T-cell (primary cell): ENCODE measurements around the gene WFIKKN2. TPM values are rescaled to one million over a fixed set of nuclear protein-coding genes. Genes with fewer than 3 reads are reported as not detected.

Experiments used
- ATAC-seq, 4 experiments: fragments of 200-7000 bp in 3 of 4; fragments of 150-1000 bp in 1 of 4; cut with Tn5 transposase; replicated peaks in 1 of 4; 1 replicate in 3 of 4; 2 replicates in 1 of 4; pipeline ENCODE4 v1.10.0; 2021; ENCODE audit warnings: moderate library complexity in 3 of 4, mild to moderate bottlenecking in 2 of 4, moderate number of reproducible peaks in 1 of 4
- CTCF ChIA-PET, 2 donors: fragments of 300-600 bp; sonication (Branson Sonifier 250); formaldehyde crosslinking; loops; one replicate each; lab custom pipeline; 2022; ENCODE audit warnings: antibody characterized with exemption in 2 of 2; lab: Charles Lee
- POLR2A ChIA-PET, 2 donors: fragments of 300-600 bp; sonication (Branson Sonifier 250); formaldehyde crosslinking; loops; one replicate each; lab custom pipeline; 2022; ENCODE audit warnings: antibody characterized with exemption in 2 of 2; lab: Charles Lee
- DNase-seq, 35 experiments: peaks; one replicate each; pipeline versions ENCODE4 v3.0.0 to v3.0.0-alpha.2; 2013 to 2023
- H3K27ac ChIP-seq: one replicate; pipeline ENCODE4 v1.5.1; 2013; ENCODE audit warnings: low read length
- H3K27me3 ChIP-seq, 2 experiments: replicated peaks in 1 of 2; 1 replicate in 1 of 2; 2 replicates in 1 of 2; pipeline versions ENCODE4 v1.6.1 to v1.7.0; 2013; ENCODE audit warnings: low read length in 1 of 2, mixed read lengths in 1 of 2; ENCODE audit not compliant: control insufficient read depth in 2 of 2, insufficient read depth in 2 of 2; ENCODE audit errors: extremely low read depth in 1 of 2
- H3K36me3 ChIP-seq, 2 donors: 1 replicate in 1 of 2; 2 replicates in 1 of 2; pipeline versions ENCODE4 v1.6.1 to v1.7.0; 2013; ENCODE audit warnings: low read length in 1 of 2; ENCODE audit not compliant: control insufficient read depth in 2 of 2, insufficient read depth in 1 of 2; ENCODE audit errors: extremely low read depth in 1 of 2
- H3K4me1 ChIP-seq, 2 experiments: 1 replicate in 1 of 2; 2 replicates in 1 of 2; pipeline versions ENCODE4 v1.6.1 to v1.7.0; 2013; ENCODE audit warnings: low read length in 2 of 2, mixed read lengths in 1 of 2; ENCODE audit not compliant: insufficient read depth in 2 of 2, control insufficient read depth in 1 of 2; ENCODE audit errors: extremely low read depth in 1 of 2
- H3K4me3 ChIP-seq, 2 donors: 1 replicate in 1 of 2; 2 replicates in 1 of 2; pipeline versions ENCODE4 v1.5.1 to v1.7.0; 2013; ENCODE audit warnings: mild to moderate bottlenecking in 2 of 2, low read length in 1 of 2, moderate library complexity in 1 of 2; ENCODE audit not compliant: control insufficient read depth in 1 of 2; ENCODE audit errors: extremely low read depth in 1 of 2
- H3K9me3 ChIP-seq: 2 replicates; pipeline ENCODE4 v1.7.0; 2013
- H3K27ac Mint-ChIP-seq, 2 donors: one replicate each; pipeline ENCODE4 v1.8.0; 2020 to 2021; ENCODE audit warnings: mild to moderate bottlenecking in 2 of 2, mixed read lengths in 2 of 2
- H3K27me3 Mint-ChIP-seq, 2 donors: one replicate each; pipeline ENCODE4 v1.8.0; 2021 to 2022; ENCODE audit warnings: mixed read lengths in 2 of 2
- H3K36me3 Mint-ChIP-seq: one replicate; pipeline ENCODE4 v1.8.0; 2021; ENCODE audit warnings: mixed read lengths
- H3K4me1 Mint-ChIP-seq, 3 donors: one replicate each; pipeline ENCODE4 v1.8.0; 2020 to 2022; ENCODE audit warnings: mixed read lengths in 3 of 3, mild to moderate bottlenecking in 1 of 3
- H3K4me3 Mint-ChIP-seq, 3 donors: one replicate each; pipeline ENCODE4 v1.8.0; 2020 to 2022; ENCODE audit warnings: mild to moderate bottlenecking in 3 of 3, mixed read lengths in 3 of 3, moderate library complexity in 3 of 3
- H3K9me3 Mint-ChIP-seq, 3 donors: one replicate each; pipeline ENCODE4 v1.8.0; 2020 to 2022; ENCODE audit warnings: mixed read lengths in 3 of 3
- WGBS: methylation state at CpG from one replicate; pipeline ENCODE4 v1.1.5; 2013; ENCODE audit warnings: missing lambda C conversion rate; ENCODE audit not compliant: insufficient coverage; 5-methylcytosine and 5-hydroxymethylcytosine counted together
- total RNA-seq, 35 experiments: library from RNA in 6 of 35; stranded (reverse) in 6 of 35; fragments of 120-200 nt in 1 of 35; gene quantifications; one replicate each; pipeline versions ENCODE4 v1.2.1 to v1.2.4 and lab custom pipeline; 2013 to 2026

The WFIKKN2 gene
- total RNA-seq, 5 donors from 2014 or later (not counting 1 experiment from before 2014, with no cell fraction given), result not detected

- Mint-ChIP-seq H3K27ac (peak overlapping the region; percentile 97 to 98), H3K9me3 (no peaks in the 10 kb centered on the region), H3K4me1 (peaks cover 51 to 72% (median 60%) of the 10 kb centered on the region in 3 donors), H3K4me3 (peak overlapping the region; percentile 98 to 99 (median 98)), H3K36me3 (peaks cover 23% of the 10 kb centered on the region), H3K27me3 (no peaks in the 10 kb centered on the region)
- ChIA-PET CTCF (interaction anchor here (1.3 to 5.2 kb wide), 5 partner anchors 13 to 89 kb away, joined by 3 to 31 read pairs (median 3); no protein-coding TSS in a partner anchor), POLR2A (interaction anchor here (0.8 to 3.2 kb wide), 11 partner anchors 9 to 392 kb away, joined by 3 to 30 read pairs (median 4); no protein-coding TSS in a partner anchor)
- DNase-seq (peak; percentile 29 to 72 (median 48)), ATAC-seq (peak in 3 of 4 experiments; percentile 2 to 7 (median 3))
- WGBS, result 0% methylated on average over 41 of the region's 50 CpGs
- Histone ChIP-seq H3K9me3 (no peaks in the 10 kb centered on the region), H3K4me3 (peak overlapping the region; percentile 86 to 99), H3K4me1 (peaks cover 33 to 36% of the 10 kb centered on the region in 2 experiments), H3K36me3 (peaks cover 4 to 22% of the 10 kb centered on the region in 2 donors), H3K27ac (peak overlapping the region; percentile 73), H3K27me3 (no peaks in the 10 kb centered on the region)
Observed at GRCh38 chr17:50865060-50865867, 29.9 kb downstream of the WFIKKN2 start.

GRCh38 chr17:50865868-50866260 lies 30.5 kb downstream of the WFIKKN2 start:
- Histone ChIP-seq H3K4me1 (peaks cover 39% of the 10 kb centered on the region in 2 experiments), H3K36me3 (peaks cover 3 to 22% of the 10 kb centered on the region in 2 donors), H3K27me3 (no peaks in the 10 kb centered on the region), H3K9me3 (no peaks in the 10 kb centered on the region), H3K4me3 (peak overlapping the region; percentile 86 to 99), H3K27ac (peak overlapping the region; percentile 77)
- ChIA-PET POLR2A (interaction anchor here (0.7 to 3.2 kb wide), 18 partner anchors 10 to 392 kb away, joined by 3 to 30 read pairs (median 5); no protein-coding TSS in a partner anchor), CTCF (interaction anchor here (0.7 to 1.5 kb wide), 5 partner anchors 13 to 175 kb away, joined by 3 to 11 read pairs (median 3); no protein-coding TSS in a partner anchor)
- Mint-ChIP-seq H3K27ac (peak overlapping the region in 1 of 2 donors; percentile 73), H3K9me3 (no peaks in the 10 kb centered on the region), H3K36me3 (peaks cover 22% of the 10 kb centered on the region), H3K4me3 (peak overlapping the region; percentile 94 to 99 (median 94)), H3K4me1 (peaks cover 50 to 72% (median 58%) of the 10 kb centered on the region in 3 donors), H3K27me3 (no peaks in the 10 kb centered on the region)
- under 1% methylated on average over 53 of the region's 53 CpGs for WGBS
- peak; percentile 2 to 15 (median 10) for ATAC-seq
- no peak for DNase-seq

- WGBS, result under 1% methylated on average over 52 of the region's 75 CpGs
- Mint-ChIP-seq H3K4me1 (peaks cover 48 to 71% (median 57%) of the 10 kb centered on the region in 3 donors), H3K9me3 (no peaks in the 10 kb centered on the region), H3K4me3 (peak within 1 kb of the TSS; percentile 98 to 99 (median 98)), H3K27me3 (no peaks in the 10 kb centered on the region), H3K27ac (peak within 1 kb of the TSS; percentile 99 to 100), H3K36me3 (peaks cover 19% of the 10 kb centered on the region)
- Histone ChIP-seq H3K9me3 (no peaks in the 10 kb centered on the region), H3K27ac (peak within 1 kb of the TSS; percentile 99), H3K4me1 (peaks cover 39 to 43% of the 10 kb centered on the region in 2 experiments), H3K36me3 (peaks cover 0 to 21% of the 10 kb centered on the region in 2 donors), H3K4me3 (peak within 1 kb of the TSS; percentile 86 to 99), H3K27me3 (no peaks in the 10 kb centered on the region)
- ATAC-seq (peak; percentile 70 to 79 (median 74)), DNase-seq (peak; percentile 85 to 98 (median 94))
- ChIA-PET POLR2A (interaction anchor here (0.6 to 3.2 kb wide), 32 partner anchors 10 to 1151 kb away, joined by 3 to 30 read pairs (median 4); partner anchors contain the start of genes LUC7L3 (in 1 of the 2) and SPAG9 (in 1 of the 2)), CTCF (interaction anchor here (0.6 to 1.5 kb wide), 8 partner anchors 14 to 174 kb away, joined by 3 to 11 read pairs (median 3); no protein-coding TSS in a partner anchor)
Observed at GRCh38 chr17:50866261-50866949, 31.0 kb downstream of the WFIKKN2 start, which contains the start of gene TOB1. Gene TOB1 (minus strand): TSS chr17:50866354. CDS start chr17:50864017, 2,337 bp downstream.

GRCh38 chr17:50866950-50867362 lies 31.6 kb downstream of the WFIKKN2 start:
- peaks cover 14% of the 10 kb centered on the region for H3K36me3 Mint-ChIP-seq
- POLR2A ChIA-PET, result interaction anchor here (0.8 to 3.2 kb wide), 15 partner anchors 11 to 253 kb away, joined by 3 to 30 read pairs (median 7); partner anchors contain the start of genes LUC7L3 (in 1 of the 2) and SPAG9 (in 1 of the 2)
- Histone ChIP-seq H3K9me3 (no peaks in the 10 kb centered on the region), H3K4me1 (peaks cover 40 to 46% of the 10 kb centered on the region in 2 experiments), H3K27ac (peak overlapping the region; percentile 99), H3K4me3 (peak overlapping the region; percentile 65 to 72), H3K27me3 (no peaks in the 10 kb centered on the region), H3K36me3 (peaks cover 0 to 16% of the 10 kb centered on the region in 2 donors)
- DNase-seq (peak; percentile 43 to 83 (median 64)), ATAC-seq (peak; percentile 18 to 36 (median 22))
- H3K4me1 Mint-ChIP-seq, result peaks cover 48 to 71% (median 57%) of the 10 kb centered on the region in 3 donors
- WGBS, result under 1% methylated on average over 26 of the region's 28 CpGs
- H3K9me3 Mint-ChIP-seq, result no peaks in the 10 kb centered on the region
- H3K27me3 Mint-ChIP-seq, result no peaks in the 10 kb centered on the region
- H3K4me3 Mint-ChIP-seq, result peak overlapping the region; percentile 94 to 99 (median 94)
- peak overlapping the region; percentile 99 to 100 for H3K27ac Mint-ChIP-seq
- CTCF ChIA-PET, result interaction anchor here in 1 of 2 donors (0.9 to 1.3 kb wide), 4 partner anchors 15 to 87 kb away, joined by 3 to 8 read pairs (median 4); no protein-coding TSS in a partner anchor

- Histone ChIP-seq H3K36me3 (peaks cover 0 to 15% of the 10 kb centered on the region in 2 donors), H3K9me3 (no peaks in the 10 kb centered on the region), H3K27me3 (no peaks in the 10 kb centered on the region), H3K4me1 (peaks cover 39 to 52% of the 10 kb centered on the region in 2 experiments), H3K27ac (peak overlapping the region; percentile 99), H3K4me3 (peak overlapping the region; percentile 65 to 72)
- H3K27ac Mint-ChIP-seq, result peak overlapping the region; percentile 99 to 100
- H3K9me3 Mint-ChIP-seq, result no peaks in the 10 kb centered on the region
- H3K4me1 Mint-ChIP-seq, result peaks cover 53 to 72% (median 61%) of the 10 kb centered on the region in 3 donors
- ChIA-PET CTCF (interaction anchor here in 1 of 2 donors (0.6 to 1.0 kb wide), 4 partner anchors 15 to 85 kb away, joined by 3 to 8 read pairs (median 4); no protein-coding TSS in a partner anchor), POLR2A (interaction anchor here (0.6 to 3.2 kb wide), 7 partner anchors 15 to 148 kb away, joined by 3 to 30 read pairs (median 19); partner anchors contain the start of gene LUC7L3 (in 1 of the 2))
- peaks cover 13% of the 10 kb centered on the region for H3K36me3 Mint-ChIP-seq
- ATAC-seq, result peak; percentile 33 to 49 (median 44)
- WGBS, result 1% methylated on average over 7 of the region's 35 CpGs
- peak; percentile 68 to 87 (median 77) for DNase-seq
- H3K4me3 Mint-ChIP-seq, result peak overlapping the region; percentile 94 to 99 (median 94)
- H3K27me3 Mint-ChIP-seq, result no peaks in the 10 kb centered on the region
Observed at GRCh38 chr17:50867363-50868139, 32.2 kb downstream of the WFIKKN2 start.
